WI38 (cell line): ENCODE measurements around the gene TPT1.
"Not testable (repeated sequence)": the region's sequence is repeated elsewhere in the genome, so short reads cannot be mapped to it uniquely, and the experiment has no call there.

ENCODE experiments used
- H3K4me3 ChIP-seq: 2 replicates; pipeline ENCODE4 v1.5.1; 2011; ENCODE audit warnings: low read depth, mild to moderate bottlenecking, control low read depth, low read length
- CTCF ChIP-seq: IDR thresholded peaks from 2 replicates; pipeline ENCODE4 v1.5.1; 2012; ENCODE audit warnings: low read depth, mild to moderate bottlenecking, control low read depth, low read length

TPT1 gene

GRCh38 chr13:45303026-45303425 lies 38.0 kb downstream of the TPT1 start:
- no peak for TF ChIP-seq CTCF
- H3K4me3 ChIP-seq = no peak overlapping the region

- no peak for TF ChIP-seq CTCF
- no peak overlapping the region for H3K4me3 ChIP-seq
These were observed 38.5 kb downstream of the TPT1 start for GRCh38 chr13:45302507-45302906.

- H3K4me3 ChIP-seq = no peak overlapping the region
- TF ChIP-seq CTCF = no peak
These were observed 39.7 kb downstream of the TPT1 start for GRCh38 chr13:45301263-45301662.

GRCh38 chr13:45300190-45300985 lies 40.6 kb downstream of the TPT1 start:
- H3K4me3 ChIP-seq = no peak overlapping the region
- no peak for TF ChIP-seq CTCF

- H3K4me3 ChIP-seq = no peak overlapping the region
- no peak for TF ChIP-seq CTCF
These were observed 41.8 kb downstream of the TPT1 start for GRCh38 chr13:45299194-45299593.

- H3K4me3 ChIP-seq = not testable (repeated sequence)
These were observed 42.4 kb downstream of the TPT1 start for GRCh38 chr13:45298550-45298949.

- TF ChIP-seq CTCF = no peak
- no peak overlapping the region for H3K4me3 ChIP-seq
These were observed 42.8 kb downstream of the TPT1 start for GRCh38 chr13:45298206-45298505.
